Neutrophil (primary cell): Measurements from ENCODE around the gene B4GALNT3.
A peak's percentile ranks its signal among the peaks of the same experiment; 100 is the strongest.

Experiments
- H3K27ac ChIP-seq: fragments of 200-600 bp; sonication (generic); 2 replicates; pipeline ENCODE4 v1.5.1; 2016; ENCODE audit warnings: mild to moderate bottlenecking, moderate library complexity
- H3K27me3 ChIP-seq: fragments of 200-600 bp; sonication (generic); 2 replicates; pipeline ENCODE4 v1.6.0; 2016; ENCODE audit warnings: mild to moderate bottlenecking
- H3K36me3 ChIP-seq: fragments of 200-600 bp; sonication (generic); 2 replicates; pipeline ENCODE4 v1.5.1; 2017
- H3K4me1 ChIP-seq, 2 experiments: fragments of 200-600 bp in 1 of 2; sonication (generic) in 1 of 2; 1 replicate in 1 of 2; 2 replicates in 1 of 2; pipeline versions ENCODE4 v1.5.1 to v1.6.1; 2013 to 2016; ENCODE audit warnings: low read depth in 1 of 2, low read length in 1 of 2, mild to moderate bottlenecking in 1 of 2, moderate library complexity in 1 of 2; ENCODE audit not compliant: control insufficient read depth in 1 of 2, insufficient read depth in 1 of 2
- H3K4me3 ChIP-seq, 2 experiments: fragments of 200-600 bp in 1 of 2; sonication (generic) in 1 of 2; 1 replicate in 1 of 2; 2 replicates in 1 of 2; pipeline ENCODE4 v1.5.1; 2013 to 2016; ENCODE audit warnings: low read depth in 1 of 2, low read length in 1 of 2, mild to moderate bottlenecking in 1 of 2, moderate library complexity in 1 of 2
- H3K9me3 ChIP-seq: fragments of 200-600 bp; sonication (generic); 2 replicates; pipeline ENCODE4 v1.5.1; 2016
- TF ChIP-seq, protein P1 (sequence below): fragments of 200-600 bp; sonication (generic); IDR thresholded peaks from 2 replicates; pipeline ENCODE4 v1.5.1; 2016; ENCODE audit warnings: antibody characterized with exemption

Gene B4GALNT3

GRCh38 chr12:597926-598568 is 138.3 kb downstream of the B4GALNT3 start:
- Histone ChIP-seq H3K36me3 (no peaks in the 10 kb centered on the region), H3K27ac (peak overlapping the region; percentile 21), H3K27me3 (no peaks in the 10 kb centered on the region), H3K4me1 (peaks cover 25 to 37% of the 10 kb centered on the region in 2 experiments), H3K4me3 (no peak overlapping the region), H3K9me3 (no peaks in the 10 kb centered on the region)
- TF ChIP-seq, protein P1, sequence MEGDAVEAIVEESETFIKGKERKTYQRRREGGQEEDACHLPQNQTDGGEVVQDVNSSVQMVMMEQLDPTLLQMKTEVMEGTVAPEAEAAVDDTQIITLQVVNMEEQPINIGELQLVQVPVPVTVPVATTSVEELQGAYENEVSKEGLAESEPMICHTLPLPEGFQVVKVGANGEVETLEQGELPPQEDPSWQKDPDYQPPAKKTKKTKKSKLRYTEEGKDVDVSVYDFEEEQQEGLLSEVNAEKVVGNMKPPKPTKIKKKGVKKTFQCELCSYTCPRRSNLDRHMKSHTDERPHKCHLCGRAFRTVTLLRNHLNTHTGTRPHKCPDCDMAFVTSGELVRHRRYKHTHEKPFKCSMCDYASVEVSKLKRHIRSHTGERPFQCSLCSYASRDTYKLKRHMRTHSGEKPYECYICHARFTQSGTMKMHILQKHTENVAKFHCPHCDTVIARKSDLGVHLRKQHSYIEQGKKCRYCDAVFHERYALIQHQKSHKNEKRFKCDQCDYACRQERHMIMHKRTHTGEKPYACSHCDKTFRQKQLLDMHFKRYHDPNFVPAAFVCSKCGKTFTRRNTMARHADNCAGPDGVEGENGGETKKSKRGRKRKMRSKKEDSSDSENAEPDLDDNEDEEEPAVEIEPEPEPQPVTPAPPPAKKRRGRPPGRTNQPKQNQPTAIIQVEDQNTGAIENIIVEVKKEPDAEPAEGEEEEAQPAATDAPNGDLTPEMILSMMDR, result no peak

DNA sequence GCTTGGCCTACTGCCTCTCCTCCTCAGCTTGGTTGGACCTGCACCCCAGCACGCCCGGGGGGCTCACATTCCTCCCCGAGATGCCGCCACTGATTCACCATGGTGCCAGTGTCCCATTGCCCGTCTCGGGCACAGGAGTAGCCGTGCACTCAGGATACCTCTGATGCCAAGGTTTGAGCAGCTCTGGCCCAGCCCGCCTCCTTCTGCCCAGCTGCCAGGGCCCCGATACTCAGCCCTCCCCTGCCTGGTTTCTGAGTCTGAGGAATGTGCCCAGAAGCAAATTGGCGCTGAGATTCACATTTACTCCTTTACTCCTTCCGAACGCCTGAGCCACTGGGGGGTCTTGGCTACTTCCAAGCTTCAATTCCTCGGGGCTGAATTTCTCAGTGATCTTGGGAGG is 140.0 kb downstream of the B4GALNT3 start:
- Histone ChIP-seq H3K4me3 (no peak overlapping the region), H3K4me1 (peaks cover 7 to 20% of the 10 kb centered on the region in 2 experiments), H3K27ac (no peak overlapping the region), H3K36me3 (no peaks in the 10 kb centered on the region), H3K9me3 (no peaks in the 10 kb centered on the region), H3K27me3 (no peaks in the 10 kb centered on the region)
- TF ChIP-seq, protein P1, result no peak

GRCh38 chr12:601976-602699 is 142.4 kb downstream of the B4GALNT3 start:
- no peaks in the 10 kb centered on the region for H3K36me3 ChIP-seq
- peak overlapping the region; percentile 12 for H3K27ac ChIP-seq
- no peaks in the 10 kb centered on the region for H3K9me3 ChIP-seq
- no peak overlapping the region for H3K4me3 ChIP-seq
- TF ChIP-seq, protein P1, result no peak
- H3K4me1 ChIP-seq, result peaks cover 16 to 22% of the 10 kb centered on the region in 2 experiments
- no peaks in the 10 kb centered on the region for H3K27me3 ChIP-seq

GRCh38 chr12:602700-603068 is 142.9 kb downstream of the B4GALNT3 start:
- H3K27me3 ChIP-seq, result no peaks in the 10 kb centered on the region
- no peaks in the 10 kb centered on the region for H3K36me3 ChIP-seq
- TF ChIP-seq, protein P1, result no peak
- H3K27ac ChIP-seq, result peak overlapping the region; percentile 12
- H3K9me3 ChIP-seq, result no peaks in the 10 kb centered on the region
- no peak overlapping the region for H3K4me3 ChIP-seq
- H3K4me1 ChIP-seq, result peaks cover 22 to 27% of the 10 kb centered on the region in 2 experiments

GRCh38 chr12:604956-605355 is 145.2 kb downstream of the B4GALNT3 start:
- no peaks in the 10 kb centered on the region for H3K9me3 ChIP-seq
- H3K27ac ChIP-seq, result peak overlapping the region; percentile 31
- H3K36me3 ChIP-seq, result no peaks in the 10 kb centered on the region
- peaks cover 40% of the 10 kb centered on the region in 2 experiments for H3K4me1 ChIP-seq
- H3K27me3 ChIP-seq, result no peaks in the 10 kb centered on the region
- no peak overlapping the region for H3K4me3 ChIP-seq
- TF ChIP-seq, protein P1, result no peak
